HCT116 (cell line): ENCODE measurements around the gene S100A13. TPM values are rescaled to one million over a fixed set of nuclear protein-coding genes. Genes with fewer than 3 reads are reported as not detected.

Experiments used
- ATAC-seq: fragments of 200-7000 bp; cut with Tn5 transposase; 2 replicates; pipeline ENCODE4 v1.9.1; 2020; ENCODE audit warnings: mild to moderate bottlenecking, moderate library complexity
- BruUV-seq: library from RNA; stranded (reverse); fragments of 400-500 nt; replicated peaks from 2 replicates; lab custom pipeline; 2021; lab: Mats Ljungman, UMichigan
- CTCF ChIA-PET: fragments of 300-600 bp; sonication (Branson Sonifier 250); formaldehyde crosslinking; loops from one replicate; lab custom pipeline; 2021; ENCODE audit warnings: antibody characterized with exemption; lab: Charles Lee
- POLR2A ChIA-PET: fragments of 300-600, 350-600 bp; sonication (Branson Sonifier 250); formaldehyde crosslinking; loops from one replicate; lab custom pipeline; 2021; ENCODE audit warnings: antibody characterized with exemption; lab: Charles Lee
- RAD21 ChIA-PET, 2 experiments: fragments of 300-600 bp; sonication (Branson Sonifier 250); formaldehyde crosslinking; loops; one replicate each; lab custom pipeline; 2023; ENCODE audit warnings: low total read pairs in 2 of 2; ENCODE audit not compliant: uncharacterized antibody in 2 of 2, unreplicated experiment in 2 of 2, low non-redundant PET in 1 of 2; lab: Charles Lee
- DNase-seq: peaks from one replicate; pipeline ENCODE4 v3.0.0-alpha.2; 2010; ENCODE audit warnings: low read depth, low spot score
- H2AFZ ChIP-seq: fragments of 200-600 bp; shearing (Covaris generic), sonication (generic); 2 replicates; pipeline ENCODE4 v1.6.1; 2017; ENCODE audit warnings: low read depth, mixed run types, mixed read lengths, antibody characterized with exemption, low read length; ENCODE audit not compliant: poor library complexity, severe bottlenecking
- H3K27ac ChIP-seq: 2 replicates; pipeline ENCODE4 v1.5.1; 2012; ENCODE audit warnings: low read depth, low read length
- H3K27me3 ChIP-seq: fragments of 200-600 bp; sonication (generic); 2 replicates; pipeline ENCODE4 v1.6.1; 2016; ENCODE audit warnings: mixed run types, low read length, mixed read lengths; ENCODE audit not compliant: insufficient read depth
- H3K36me3 ChIP-seq, 2 experiments: fragments of 200-500 bp in 1 of 2; fragments of 200-600 bp in 1 of 2; sonication (Bioruptor generic) in 1 of 2; sonication (generic) in 1 of 2; 2 replicates each; pipeline versions ENCODE4 v1.5.1 to v1.6.1; 2014 to 2016; ENCODE audit warnings: low read length in 2 of 2, inconsistent platforms in 1 of 2, mixed read lengths in 1 of 2, mixed run types in 1 of 2; ENCODE audit not compliant: insufficient read depth in 2 of 2, control insufficient read depth in 1 of 2
- H3K4me1 ChIP-seq, 2 experiments: fragments of 200-600 bp in 1 of 2; sonication (generic) in 1 of 2; 2 replicates each; pipeline versions ENCODE4 v1.5.1 to v1.6.1; 2012 to 2017; ENCODE audit warnings: low read length in 2 of 2, inconsistent platforms in 1 of 2, mild to moderate bottlenecking in 1 of 2, mixed read lengths in 1 of 2, mixed run types in 1 of 2, moderate library complexity in 1 of 2; ENCODE audit not compliant: insufficient read depth in 2 of 2, control insufficient read depth in 1 of 2
- H3K4me2 ChIP-seq: fragments of 200-600 bp; sonication (generic); 2 replicates; pipeline ENCODE4 v1.6.1; 2017; ENCODE audit warnings: mixed run types, low read length, mixed read lengths
- H3K4me3 ChIP-seq, 2 experiments: fragments of 200-600 bp in 1 of 2; sonication (generic) in 1 of 2; replicated peaks in 1 of 2; 2 replicates each; pipeline ENCODE4 v1.5.1; 2011 to 2016; ENCODE audit warnings: low read length in 2 of 2, control low read depth in 1 of 2, low read depth in 1 of 2, mild to moderate bottlenecking in 1 of 2, mixed read lengths in 1 of 2, mixed run types in 1 of 2
- H3K79me2 ChIP-seq: fragments of 200-600 bp; sonication (generic); 2 replicates; pipeline ENCODE4 v1.6.1; 2017; ENCODE audit warnings: mild to moderate bottlenecking, mixed run types, low read length, moderate library complexity, mixed read lengths; ENCODE audit not compliant: insufficient read depth
- H3K9ac ChIP-seq: fragments of 200-600 bp; sonication (generic); 2 replicates; pipeline ENCODE4 v1.6.1; 2016; ENCODE audit warnings: low read length, mixed read lengths
- H3K9me2 ChIP-seq: fragments of 200-600 bp; sonication (generic), shearing (Covaris generic); 2 replicates; pipeline ENCODE4 v1.6.1; 2017; ENCODE audit warnings: mixed run types, mild to moderate bottlenecking, moderate library complexity; ENCODE audit not compliant: insufficient read depth
- H3K9me3 ChIP-seq, 2 experiments: fragments of 200-500 bp in 1 of 2; fragments of 200-600 bp in 1 of 2; sonication (Bioruptor generic) in 1 of 2; sonication (generic) in 1 of 2; 2 replicates each; pipeline ENCODE4 v1.6.1; 2014 to 2017; ENCODE audit warnings: low read length in 2 of 2, mixed read lengths in 2 of 2, inconsistent platforms in 1 of 2, low read depth in 1 of 2, mild to moderate bottlenecking in 1 of 2, mixed run types in 1 of 2, moderate library complexity in 1 of 2; ENCODE audit not compliant: control insufficient read depth in 1 of 2, insufficient read depth in 1 of 2
- H4K20me1 ChIP-seq: fragments of 200-600 bp; sonication (generic), shearing (Covaris generic); 2 replicates; pipeline ENCODE4 v1.6.1; 2017; ENCODE audit warnings: mixed run types, mild to moderate bottlenecking, moderate library complexity; ENCODE audit not compliant: insufficient read depth
- ATF3 ChIP-seq: IDR thresholded peaks from 2 replicates; pipeline ENCODE4 v1.6.1; 2012
- CBX3 ChIP-seq: IDR thresholded peaks from 2 replicates; pipeline ENCODE4 v1.6.1; 2012; ENCODE audit warnings: low read depth
- CEBPB ChIP-seq: IDR thresholded peaks from 2 replicates; pipeline ENCODE4 v1.6.1; 2012; ENCODE audit warnings: low read depth
- ELF1 ChIP-seq: IDR thresholded peaks from 2 replicates; pipeline ENCODE4 v1.6.1; 2012; ENCODE audit warnings: low read depth, borderline replicate concordance
- EZH2 ChIP-seq: fragments of 200-600 bp; sonication (generic); IDR thresholded peaks from 2 replicates; pipeline ENCODE4 v1.6.1; 2017; ENCODE audit warnings: antibody characterized with exemption, mixed run types
- FOSL1 ChIP-seq: IDR thresholded peaks from 2 replicates; pipeline ENCODE4 v1.6.1; 2012; ENCODE audit warnings: low read depth
- POLR2A ChIP-seq: IDR thresholded peaks from 2 replicates; pipeline ENCODE4 v1.7.0; 2011; ENCODE audit warnings: borderline replicate concordance; ENCODE audit not compliant: insufficient read depth, insufficient read length; ENCODE audit errors: extremely low read depth
- POLR2AphosphoS5 ChIP-seq: IDR thresholded peaks from 2 replicates; pipeline ENCODE4 v1.6.1; 2011; ENCODE audit warnings: mild to moderate bottlenecking, low read depth, low read length, moderate library complexity
- REST ChIP-seq: IDR thresholded peaks from 2 replicates; pipeline ENCODE4 v1.6.1; 2012; ENCODE audit warnings: low read depth
- SIN3A ChIP-seq: IDR thresholded peaks from 2 replicates; pipeline ENCODE4 v1.6.1; 2012; ENCODE audit warnings: low read depth
- SP1 ChIP-seq: IDR thresholded peaks from 2 replicates; pipeline ENCODE4 v1.6.1; 2012; ENCODE audit warnings: low read depth
- SRF ChIP-seq: IDR thresholded peaks from 2 replicates; pipeline ENCODE4 v1.6.1; 2012; ENCODE audit warnings: low read depth
- YY1 ChIP-seq: IDR thresholded peaks from 2 replicates; pipeline ENCODE4 v1.6.1; 2011; ENCODE audit warnings: low read length, low read depth, moderate library complexity, mild to moderate bottlenecking; ENCODE audit not compliant: insufficient replicate concordance; ENCODE audit errors: extremely low read depth
- ZBTB33 ChIP-seq: IDR thresholded peaks from 2 replicates; pipeline ENCODE4 v1.6.1; 2011; ENCODE audit warnings: mild to moderate bottlenecking, low read length, moderate library complexity; ENCODE audit not compliant: insufficient replicate concordance; ENCODE audit errors: extremely low read depth
- ZFX ChIP-seq: fragments of 450-650 bp; IDR thresholded peaks from 2 replicates; pipeline ENCODE4 v1.6.1; 2017
- ZNF274 ChIP-seq: fragments of 200-500 bp; sonication (Bioruptor generic); IDR thresholded peaks from 2 replicates; pipeline ENCODE4 v1.6.1; 2014; ENCODE audit warnings: mild to moderate bottlenecking, low read depth, low read length, inconsistent platforms
- intact Hi-C: fragments of 100-400 bp; cut with micrococcal nuclease; formaldehyde crosslinking; loops from 2 replicates; pipeline ENCODE4 v1.10.0; 2022
- total RNA-seq: library from RNA; stranded (reverse); gene quantifications from one replicate; pipeline ENCODE4 v1.2.1, GENCODE V29; 2021; ENCODE audit not compliant: unreplicated experiment
- TF ChIP-seq, protein P1 (sequence below), 3 experiments: fragments of 200-600 bp in 1 of 3; sonication (generic) in 1 of 3; IDR thresholded peaks in 2 of 3; conservative IDR thresholded peaks in 1 of 3; 2 replicates each; pipeline ENCODE4 v1.5.1; 2012 to 2017; ENCODE audit warnings: low read depth in 2 of 3, low read length in 2 of 3, antibody characterized with exemption in 1 of 3, borderline replicate concordance in 1 of 3, control low read depth in 1 of 3, mild to moderate bottlenecking in 1 of 3, mixed read lengths in 1 of 3, mixed run types in 1 of 3, moderate library complexity in 1 of 3; ENCODE audit not compliant: insufficient read depth in 1 of 3

Gene S100A13
- total RNA-seq, 1 experiment from 2014 or later, result 143 TPM

DNA sequence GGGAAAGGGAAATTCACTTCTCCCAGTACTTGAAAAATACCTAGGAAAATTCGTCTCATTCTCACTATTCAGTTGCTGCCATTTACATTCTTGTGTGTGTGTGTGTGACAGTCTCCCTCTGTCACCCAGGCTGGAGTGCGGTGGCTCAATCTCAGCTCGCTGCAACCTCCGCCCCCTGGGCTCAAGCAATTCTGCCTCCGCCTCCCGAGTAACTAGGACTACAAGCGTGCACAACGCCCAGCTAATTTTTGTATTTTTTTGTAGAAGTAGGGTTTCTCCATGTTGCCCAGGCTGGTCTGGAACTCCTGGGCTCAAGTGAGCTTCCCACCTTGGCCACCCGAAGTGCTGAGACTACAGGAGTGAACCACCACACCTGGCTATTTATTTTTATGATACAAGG lies 32.4 kb upstream of the S100A13 start:
- ATAC-seq, result no peak
- Histone ChIP-seq H3K79me2 (peaks cover 21% of the 10 kb centered on the region), H3K27ac (peak overlapping the region; percentile 80; the same call in 1 of the 2 replicates), H4K20me1 (no peaks in the 10 kb centered on the region; the same call in 1 of the 2 replicates), H3K9me2 (no peaks in the 10 kb centered on the region), H3K4me3 (peak overlapping the region; percentile 73 to 88), H3K4me1 (peaks cover 10 to 22% of the 10 kb centered on the region in 2 experiments; a peak in 3 of 4 replicates), H3K4me2 (peak overlapping the region; percentile 79), H3K9me3 (no peaks in the 10 kb centered on the region), H3K27me3 (no peaks in the 10 kb centered on the region), H2AFZ (no peak overlapping the region), H3K36me3 (peaks cover 32 to 38% of the 10 kb centered on the region in 2 experiments), H3K9ac (peak overlapping the region; percentile 67)
- CTCF ChIA-PET, result interaction anchor here (1.6 kb wide), 1 partner anchor 87 kb away, joined by 5 read pairs; no protein-coding TSS in a partner anchor
- POLR2A ChIA-PET, result interaction anchor here (1.1 to 1.7 kb wide), 3 partner anchors 12 to 116 kb away, joined by 3 to 8 read pairs (median 3); partner anchors contain the start of gene SLC27A3
- intact Hi-C loops, result no loop called here
- TF ChIP-seq, protein P1, sequence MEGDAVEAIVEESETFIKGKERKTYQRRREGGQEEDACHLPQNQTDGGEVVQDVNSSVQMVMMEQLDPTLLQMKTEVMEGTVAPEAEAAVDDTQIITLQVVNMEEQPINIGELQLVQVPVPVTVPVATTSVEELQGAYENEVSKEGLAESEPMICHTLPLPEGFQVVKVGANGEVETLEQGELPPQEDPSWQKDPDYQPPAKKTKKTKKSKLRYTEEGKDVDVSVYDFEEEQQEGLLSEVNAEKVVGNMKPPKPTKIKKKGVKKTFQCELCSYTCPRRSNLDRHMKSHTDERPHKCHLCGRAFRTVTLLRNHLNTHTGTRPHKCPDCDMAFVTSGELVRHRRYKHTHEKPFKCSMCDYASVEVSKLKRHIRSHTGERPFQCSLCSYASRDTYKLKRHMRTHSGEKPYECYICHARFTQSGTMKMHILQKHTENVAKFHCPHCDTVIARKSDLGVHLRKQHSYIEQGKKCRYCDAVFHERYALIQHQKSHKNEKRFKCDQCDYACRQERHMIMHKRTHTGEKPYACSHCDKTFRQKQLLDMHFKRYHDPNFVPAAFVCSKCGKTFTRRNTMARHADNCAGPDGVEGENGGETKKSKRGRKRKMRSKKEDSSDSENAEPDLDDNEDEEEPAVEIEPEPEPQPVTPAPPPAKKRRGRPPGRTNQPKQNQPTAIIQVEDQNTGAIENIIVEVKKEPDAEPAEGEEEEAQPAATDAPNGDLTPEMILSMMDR (IDR thresholded peaks at IDR 0.05 in 2 of 3, conservative IDR thresholded peaks at IDR 0.05 in 1 of 3; ENCODE audit: borderline replicate concordance in 1 of 3, insufficient read depth in 1 of 3, low read depth in 2 of 3, low read length in 2 of 3), result no peak
- TF ChIP-seq REST (no peak), ELF1 (no peak), SIN3A (no peak), ATF3 (no peak), SP1 (no peak), ZBTB33 (no peak), FOSL1 (no peak), POLR2A (no peak), EZH2 (no peak), SRF (no peak), ZNF274 (no peak), CEBPB (no peak), YY1 (no peak), ZFX (no peak), CBX3 (no peak), POLR2AphosphoS5 (no peak)
- RAD21 ChIA-PET, result no interaction called here
- no TSS peak for BruUV-seq
- DNase-seq, result no peak
